Thoracic aorta (tissue), 2 donors: ENCODE data around the gene NRP2. TPM values are rescaled to one million over a fixed set of nuclear protein-coding genes. Genes with fewer than 3 reads are reported as not detected.

Source experiments
- ATAC-seq: fragments of 150-250 bp; one replicate; pipeline ENCODE4 v1.8.0; 2017; ENCODE audit warnings: low read depth; ENCODE audit not compliant: insufficient number of reproducible peaks, low FRiP score
- DNase-seq: peaks from one replicate; pipeline ENCODE4 v3.0.0-alpha.2; 2020; ENCODE audit warnings: low spot score
- H3K27ac ChIP-seq, 2 donors: fragments of 200-600 bp; sonication (generic); 1 replicate in 1 of 2; 2 replicates in 1 of 2; pipeline ENCODE4 v1.5.1; 2016; ENCODE audit warnings: mild to moderate bottlenecking in 2 of 2, moderate library complexity in 2 of 2
- H3K27me3 ChIP-seq: fragments of 200-600 bp; sonication (generic); replicated peaks from 2 replicates; pipeline ENCODE4 v1.6.0; 2016; ENCODE audit warnings: mild to moderate bottlenecking; ENCODE audit not compliant: insufficient read depth
- H3K36me3 ChIP-seq: fragments of 200-600 bp; sonication (generic); one replicate; pipeline ENCODE4 v1.5.1; 2016
- H3K4me1 ChIP-seq, 2 donors: fragments of 200-600 bp; sonication (generic); 1 replicate in 1 of 2; 2 replicates in 1 of 2; pipeline versions ENCODE4 v1.5.1 to v1.6.0; 2016; ENCODE audit warnings: low read depth in 2 of 2, mild to moderate bottlenecking in 1 of 2; ENCODE audit not compliant: control insufficient read depth in 1 of 2
- H3K4me3 ChIP-seq: fragments of 200-600 bp; sonication (generic); 2 replicates; pipeline ENCODE4 v1.5.1; 2016; ENCODE audit warnings: mild to moderate bottlenecking
- H3K9me3 ChIP-seq: fragments of 200-600 bp; sonication (generic); 2 replicates; pipeline ENCODE4 v1.5.1; 2016
- total RNA-seq, 2 donors: library from RNA; depleted of rRNA; stranded (reverse); fragments of >200 nt; gene quantifications; one replicate each; pipeline versions ENCODE4 v1.1.0 to v1.2.3, GENCODE V29; 2016
- TF ChIP-seq, protein P1 (sequence below): fragments of 200-600 bp; sonication (generic); IDR thresholded peaks from one replicate; pipeline ENCODE4 v1.5.1; 2019; ENCODE audit warnings: antibody characterized with exemption

The NRP2 gene
- total RNA-seq, 2 donors from 2014 or later: 73.5 to 75.1 TPM

DNA sequence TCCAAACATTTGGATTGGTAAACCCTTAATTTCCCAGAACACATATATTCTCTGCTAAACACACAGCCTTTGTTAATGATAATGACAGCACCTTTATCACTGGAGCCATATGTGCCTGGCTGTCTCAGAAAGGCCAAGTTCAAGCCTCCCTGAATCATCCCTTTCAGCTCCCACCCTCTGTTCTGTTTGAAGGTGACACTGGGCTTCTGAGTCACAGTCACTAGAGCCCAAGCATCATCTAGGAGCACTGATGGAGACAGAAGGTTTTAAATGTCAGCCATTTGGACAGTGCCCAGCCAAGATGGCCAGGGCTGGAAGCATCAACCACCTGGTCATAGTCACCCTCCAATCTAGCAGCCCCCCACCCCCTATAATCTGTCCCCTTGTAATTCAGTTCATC is 80.6 kb downstream of the NRP2 start:
- Histone ChIP-seq H3K27ac (no peak overlapping the region), H3K9me3 (no peaks in the 10 kb centered on the region), H3K27me3 (no peaks in the 10 kb centered on the region), H3K36me3 (no peaks in the 10 kb centered on the region), H3K4me1 (peaks cover 11 to 42% of the 10 kb centered on the region in 2 donors), H3K4me3 (no peak overlapping the region)
- TF ChIP-seq, protein P1, sequence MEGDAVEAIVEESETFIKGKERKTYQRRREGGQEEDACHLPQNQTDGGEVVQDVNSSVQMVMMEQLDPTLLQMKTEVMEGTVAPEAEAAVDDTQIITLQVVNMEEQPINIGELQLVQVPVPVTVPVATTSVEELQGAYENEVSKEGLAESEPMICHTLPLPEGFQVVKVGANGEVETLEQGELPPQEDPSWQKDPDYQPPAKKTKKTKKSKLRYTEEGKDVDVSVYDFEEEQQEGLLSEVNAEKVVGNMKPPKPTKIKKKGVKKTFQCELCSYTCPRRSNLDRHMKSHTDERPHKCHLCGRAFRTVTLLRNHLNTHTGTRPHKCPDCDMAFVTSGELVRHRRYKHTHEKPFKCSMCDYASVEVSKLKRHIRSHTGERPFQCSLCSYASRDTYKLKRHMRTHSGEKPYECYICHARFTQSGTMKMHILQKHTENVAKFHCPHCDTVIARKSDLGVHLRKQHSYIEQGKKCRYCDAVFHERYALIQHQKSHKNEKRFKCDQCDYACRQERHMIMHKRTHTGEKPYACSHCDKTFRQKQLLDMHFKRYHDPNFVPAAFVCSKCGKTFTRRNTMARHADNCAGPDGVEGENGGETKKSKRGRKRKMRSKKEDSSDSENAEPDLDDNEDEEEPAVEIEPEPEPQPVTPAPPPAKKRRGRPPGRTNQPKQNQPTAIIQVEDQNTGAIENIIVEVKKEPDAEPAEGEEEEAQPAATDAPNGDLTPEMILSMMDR: no peak
- no peak for ATAC-seq
- no peak for DNase-seq

DNA sequence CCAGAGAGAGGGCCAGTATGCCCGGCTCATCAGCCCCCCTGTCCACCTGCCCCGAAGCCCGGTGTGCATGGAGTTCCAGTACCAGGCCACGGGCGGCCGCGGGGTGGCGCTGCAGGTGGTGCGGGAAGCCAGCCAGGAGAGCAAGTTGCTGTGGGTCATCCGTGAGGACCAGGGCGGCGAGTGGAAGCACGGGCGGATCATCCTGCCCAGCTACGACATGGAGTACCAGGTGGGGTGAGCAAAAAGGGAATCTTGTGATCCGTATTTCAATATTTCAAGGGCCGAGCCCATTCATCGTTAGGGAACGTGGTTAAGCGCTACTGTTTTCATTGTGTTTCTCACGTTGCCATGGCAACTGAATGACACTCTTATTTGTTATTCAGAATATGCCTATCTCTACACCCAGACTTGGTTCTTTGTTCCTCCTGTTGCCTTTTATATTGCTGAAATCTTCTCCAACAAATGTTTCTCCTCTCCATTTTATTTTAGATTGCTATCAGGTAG is 81.5 kb downstream of the NRP2 start:
- TF ChIP-seq, protein P1: peak; percentile 48
- Histone ChIP-seq H3K27me3 (no peaks in the 10 kb centered on the region), H3K9me3 (no peaks in the 10 kb centered on the region), H3K36me3 (no peaks in the 10 kb centered on the region), H3K27ac (no peak overlapping the region), H3K4me1 (peaks cover 5 to 37% of the 10 kb centered on the region in 2 donors), H3K4me3 (no peak overlapping the region)
- DNase-seq (no peak), ATAC-seq (no peak)

DNA sequence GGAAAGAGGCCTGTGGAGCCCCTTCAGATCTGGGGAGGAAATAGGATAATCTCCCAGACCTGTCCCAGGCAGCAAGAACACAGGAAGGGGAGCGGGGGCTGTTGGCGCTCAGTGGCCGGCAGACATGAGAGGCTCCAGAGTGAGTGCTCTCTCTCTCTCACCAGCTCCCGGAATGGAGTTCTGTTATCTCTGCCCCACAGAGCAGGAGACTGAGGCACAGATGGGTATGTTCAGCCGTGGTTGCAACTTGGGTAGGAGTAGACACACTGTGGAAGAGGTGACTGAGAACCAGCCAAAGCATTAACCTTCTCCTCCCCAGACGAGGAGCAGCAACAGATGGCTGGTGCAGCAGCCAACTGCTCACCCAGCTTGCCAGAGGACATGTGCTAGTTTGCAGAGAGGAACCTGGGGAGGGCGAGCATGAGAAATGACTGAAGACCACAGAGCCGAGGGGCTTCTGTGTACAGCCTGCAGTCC is 82.0 kb downstream of the NRP2 start:
- H3K27me3 ChIP-seq: no peaks in the 10 kb centered on the region
- peaks cover 3 to 37% of the 10 kb centered on the region in 2 donors for H3K4me1 ChIP-seq
- ATAC-seq (no peak), DNase-seq (no peak)
- no peak overlapping the region for H3K27ac ChIP-seq
- no peaks in the 10 kb centered on the region for H3K9me3 ChIP-seq
- TF ChIP-seq, protein P1: no peak
- H3K4me3 ChIP-seq: no peak overlapping the region
- H3K36me3 ChIP-seq: no peaks in the 10 kb centered on the region

DNA sequence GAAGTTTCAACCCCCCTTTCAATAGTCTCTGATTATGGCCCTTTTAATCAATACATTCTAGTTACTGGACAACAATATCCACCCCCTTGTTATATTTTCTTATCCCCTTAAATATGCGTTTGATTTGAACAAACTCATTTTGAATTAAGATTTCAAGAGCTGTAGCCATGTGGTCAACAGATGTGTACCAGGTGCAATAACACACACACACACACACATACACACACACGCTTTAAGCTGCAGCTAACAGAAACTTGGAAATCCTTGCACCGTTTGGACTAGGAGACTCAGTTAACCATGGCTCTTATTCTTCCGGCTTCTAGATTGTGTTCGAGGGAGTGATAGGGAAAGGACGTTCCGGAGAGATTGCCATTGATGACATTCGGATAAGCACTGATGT is 82.8 kb downstream of the NRP2 start:
- Histone ChIP-seq H3K9me3 (no peaks in the 10 kb centered on the region), H3K4me3 (no peak overlapping the region), H3K27me3 (no peaks in the 10 kb centered on the region), H3K36me3 (no peaks in the 10 kb centered on the region), H3K4me1 (peaks cover 4 to 39% of the 10 kb centered on the region in 2 donors), H3K27ac (no peak overlapping the region)
- no peak for ATAC-seq
- TF ChIP-seq, protein P1: no peak
- DNase-seq: no peak

DNA sequence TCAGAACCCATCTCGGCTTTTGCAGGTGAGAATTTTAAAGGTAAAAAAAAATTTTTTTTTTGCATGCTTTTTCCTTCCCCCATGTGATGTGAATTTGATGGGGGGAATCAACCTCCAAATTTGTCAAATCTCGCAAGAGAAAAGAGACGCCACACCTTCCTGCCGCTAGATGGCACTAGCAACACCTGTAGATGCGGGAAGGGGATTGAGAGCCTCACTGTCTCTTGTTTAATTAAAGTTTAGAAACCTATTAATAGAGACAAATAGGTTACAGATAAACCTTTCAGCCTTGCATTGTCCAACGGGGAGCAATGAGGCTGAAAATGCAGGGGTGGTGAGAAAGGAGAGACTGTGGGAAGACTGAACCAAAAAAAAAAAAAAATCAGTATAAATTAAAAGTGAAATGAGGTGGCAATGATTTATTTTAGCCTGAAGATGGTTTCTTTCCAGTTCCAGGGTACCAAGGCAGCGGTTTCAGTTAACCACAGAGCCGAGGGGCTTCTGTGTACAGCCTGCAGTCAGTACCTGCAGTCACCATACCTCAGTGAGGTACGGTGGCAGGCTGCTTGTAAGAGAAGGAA is 84.6 kb downstream of the NRP2 start:
- no peak for DNase-seq
- Histone ChIP-seq H3K36me3 (no peaks in the 10 kb centered on the region), H3K27ac (no peak overlapping the region), H3K4me1 (peaks cover 4 to 41% of the 10 kb centered on the region in 2 donors), H3K4me3 (no peak overlapping the region), H3K9me3 (no peaks in the 10 kb centered on the region), H3K27me3 (no peaks in the 10 kb centered on the region)
- no peak for ATAC-seq
- TF ChIP-seq, protein P1: peak; percentile 80
